ENCODE data around the gene PEPD.

Gene PEPD

GRCh38 chr19:33527125-33527524, 5.5 kb upstream of the PEPD start:
- H3K4me1 Mint-ChIP-seq (ENCODE audit: low read depth): peaks cover 4% of the 10 kb centered on the region
- no peak overlapping the region for H3K27ac Mint-ChIP-seq
- peaks cover 6% of the 10 kb centered on the region for H3K27me3 Mint-ChIP-seq
- H3K36me3 Mint-ChIP-seq: no peaks in the 10 kb centered on the region
- no peak overlapping the region for H3K4me3 Mint-ChIP-seq
- no peaks in the 10 kb centered on the region for H3K9me3 Mint-ChIP-seq (ENCODE audit: low read depth)

DNA sequence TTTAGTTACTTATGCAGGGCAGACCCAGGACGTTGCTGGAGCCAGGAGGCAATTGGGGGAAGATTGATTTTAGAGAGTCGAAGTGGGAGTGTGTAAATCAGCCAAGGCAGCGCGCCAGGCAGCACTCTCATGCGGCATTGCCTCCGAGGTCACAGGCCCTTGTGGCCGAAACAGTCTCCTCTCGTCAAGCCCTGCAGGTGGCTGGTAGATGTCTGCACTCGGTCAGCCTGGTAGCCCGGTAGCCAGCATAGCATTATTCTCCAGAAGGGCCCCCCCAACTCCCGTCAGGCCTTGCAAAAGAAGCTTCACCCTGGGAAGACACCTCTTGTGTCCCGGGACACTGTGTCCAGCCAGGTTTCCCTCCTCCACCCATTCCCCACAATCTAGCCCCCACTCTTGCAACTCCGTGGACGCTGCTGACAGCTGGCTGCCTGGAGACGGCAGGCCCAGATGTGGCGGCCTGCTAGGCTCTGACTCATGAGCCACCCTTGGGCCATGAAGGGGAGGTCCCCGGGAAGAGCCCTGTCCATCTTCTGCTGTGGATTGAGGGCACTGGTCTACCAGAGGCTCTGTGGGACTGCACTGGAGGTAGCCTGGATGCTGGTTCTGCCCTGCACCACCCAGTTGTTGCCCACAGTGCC, 2.6 kb upstream of the PEPD start:
- H3K36me3 Mint-ChIP-seq: no peaks in the 10 kb centered on the region
- H3K9me3 Mint-ChIP-seq (ENCODE audit: low read depth): no peaks in the 10 kb centered on the region
- no peak overlapping the region for H3K27ac Mint-ChIP-seq
- H3K4me1 Mint-ChIP-seq (ENCODE audit: low read depth): peaks cover 22% of the 10 kb centered on the region
- no peak overlapping the region for H3K4me3 Mint-ChIP-seq
- H3K27me3 Mint-ChIP-seq: no peaks in the 10 kb centered on the region

DNA sequence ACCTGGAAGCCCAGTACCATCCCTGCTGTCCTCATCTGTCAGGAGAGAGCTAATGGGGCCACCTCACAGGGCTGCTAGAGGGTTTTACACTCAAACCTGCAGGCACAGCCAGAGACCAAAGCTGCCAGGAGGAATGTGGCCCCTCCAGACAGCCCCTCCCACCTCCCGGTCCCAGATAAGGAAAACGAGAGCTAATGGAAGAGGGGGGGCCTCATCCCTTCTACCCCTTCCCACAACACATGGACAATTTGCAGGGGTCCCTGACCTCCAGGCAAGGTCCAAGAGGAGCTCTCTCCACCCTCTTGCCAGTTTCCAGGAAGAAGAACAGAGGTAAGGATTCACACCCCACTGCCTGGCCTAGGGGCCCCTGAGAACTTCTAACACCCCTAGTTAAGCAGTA, 1.6 kb upstream of the PEPD start:
- Mint-ChIP-seq H3K27me3 (no peaks in the 10 kb centered on the region), H3K27ac (no peak overlapping the region), H3K4me3 (no peak overlapping the region), H3K9me3 (ENCODE audit: low read depth) (no peaks in the 10 kb centered on the region), H3K4me1 (ENCODE audit: low read depth) (peaks cover 25% of the 10 kb centered on the region), H3K36me3 (no peaks in the 10 kb centered on the region)

GRCh38 chr19:33522371-33522662, 726 bp upstream of the PEPD start:
- Mint-ChIP-seq H3K4me1 (ENCODE audit: low read depth) (peaks cover 25% of the 10 kb centered on the region), H3K27ac (peak overlapping the region; percentile 88), H3K36me3 (no peaks in the 10 kb centered on the region), H3K27me3 (no peaks in the 10 kb centered on the region), H3K9me3 (ENCODE audit: low read depth) (no peaks in the 10 kb centered on the region), H3K4me3 (peak overlapping the region; percentile 90)

GRCh38 chr19:33520844-33521479, 629 bp downstream of the PEPD start:
- no peaks in the 10 kb centered on the region for H3K9me3 Mint-ChIP-seq (ENCODE audit: low read depth)
- no peaks in the 10 kb centered on the region for H3K27me3 Mint-ChIP-seq
- H3K27ac Mint-ChIP-seq: peak overlapping the region; percentile 72
- no peaks in the 10 kb centered on the region for H3K36me3 Mint-ChIP-seq
- peaks cover 29% of the 10 kb centered on the region for H3K4me1 Mint-ChIP-seq (ENCODE audit: low read depth)
- peak overlapping the region; percentile 90 for H3K4me3 Mint-ChIP-seq

GRCh38 chr19:33520048-33520643, 1.4 kb downstream of the PEPD start:
- no peaks in the 10 kb centered on the region for H3K27me3 Mint-ChIP-seq
- H3K27ac Mint-ChIP-seq: peak overlapping the region; percentile 72
- no peaks in the 10 kb centered on the region for H3K36me3 Mint-ChIP-seq
- peak overlapping the region; percentile 90 for H3K4me3 Mint-ChIP-seq
- H3K9me3 Mint-ChIP-seq (ENCODE audit: low read depth): no peaks in the 10 kb centered on the region
- peaks cover 33% of the 10 kb centered on the region for H3K4me1 Mint-ChIP-seq (ENCODE audit: low read depth)

DNA sequence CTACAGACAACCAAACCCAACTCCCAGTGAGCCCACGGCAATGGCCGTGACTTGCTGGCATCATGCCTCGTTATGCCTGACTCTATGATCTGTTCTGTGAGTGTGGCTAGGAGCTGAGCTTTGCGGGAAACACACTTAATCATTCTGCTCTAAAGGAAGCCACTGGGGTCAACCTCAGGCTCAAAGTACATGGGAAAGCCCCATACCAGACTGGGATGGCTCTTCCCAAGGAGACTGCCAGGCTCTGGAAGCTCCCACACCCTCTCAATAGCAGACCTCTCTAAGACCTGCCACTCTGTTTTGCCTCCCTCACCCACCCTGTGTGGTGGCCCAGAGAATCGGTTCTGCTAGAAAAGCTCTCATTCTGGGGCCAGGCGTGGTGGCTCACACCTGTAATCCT, 2.2 kb downstream of the PEPD start:
- Mint-ChIP-seq H3K4me3 (no peak overlapping the region), H3K36me3 (no peaks in the 10 kb centered on the region), H3K4me1 (ENCODE audit: low read depth) (peaks cover 36% of the 10 kb centered on the region), H3K9me3 (ENCODE audit: low read depth) (no peaks in the 10 kb centered on the region), H3K27ac (no peak overlapping the region), H3K27me3 (no peaks in the 10 kb centered on the region)

- no peaks in the 10 kb centered on the region for H3K36me3 Mint-ChIP-seq
- H3K27me3 Mint-ChIP-seq: no peaks in the 10 kb centered on the region
- H3K27ac Mint-ChIP-seq: no peak overlapping the region
- no peaks in the 10 kb centered on the region for H3K9me3 Mint-ChIP-seq (ENCODE audit: low read depth)
- no peak overlapping the region for H3K4me3 Mint-ChIP-seq
- H3K4me1 Mint-ChIP-seq (ENCODE audit: low read depth): peaks cover 36% of the 10 kb centered on the region
Measured at GRCh38 chr19:33518541-33518940, 3.0 kb downstream of the PEPD start.

DNA sequence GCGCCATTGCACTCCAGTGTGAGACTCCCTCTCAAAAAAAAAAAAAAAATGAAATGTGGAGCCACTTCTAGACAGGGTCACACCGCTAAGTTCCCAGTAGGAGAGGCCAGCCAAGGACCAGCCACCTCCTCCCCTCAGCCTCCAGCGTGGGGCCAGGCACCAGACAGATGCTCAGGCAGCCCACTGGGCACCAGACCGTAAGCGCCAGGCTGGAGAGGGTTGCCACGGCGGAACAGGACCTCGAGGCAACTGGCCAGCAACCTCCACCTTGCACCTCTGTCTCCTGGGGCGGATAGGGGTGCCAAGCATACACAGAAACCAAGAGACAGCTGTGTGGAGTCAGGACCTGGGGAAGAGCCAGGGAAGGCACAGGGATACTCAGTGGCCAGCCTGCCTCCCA, 3.7 kb downstream of the PEPD start:
- Mint-ChIP-seq H3K4me1 (ENCODE audit: low read depth) (peaks cover 36% of the 10 kb centered on the region), H3K4me3 (no peak overlapping the region), H3K36me3 (no peaks in the 10 kb centered on the region), H3K9me3 (ENCODE audit: low read depth) (no peaks in the 10 kb centered on the region), H3K27ac (no peak overlapping the region), H3K27me3 (no peaks in the 10 kb centered on the region)

DNA sequence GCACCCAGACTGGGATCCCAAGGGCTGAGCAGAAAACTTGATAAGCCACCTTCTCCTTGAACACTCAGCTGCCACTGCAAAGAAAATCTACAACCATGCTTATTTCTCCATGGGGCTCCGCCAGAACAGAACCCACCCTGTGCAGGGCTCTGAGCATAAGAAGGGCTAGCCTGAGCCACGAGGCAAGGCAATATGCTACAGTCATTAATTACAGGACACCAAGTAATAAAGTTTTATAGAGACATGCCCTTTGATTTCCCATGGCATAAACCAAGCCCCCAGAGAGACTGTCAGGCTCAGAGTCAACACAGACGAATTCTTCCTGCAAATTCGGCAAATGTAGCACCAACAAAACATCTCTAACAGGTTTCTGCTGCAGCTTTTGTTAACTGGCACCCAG, 5.7 kb downstream of the PEPD start:
- Mint-ChIP-seq H3K27ac (no peak overlapping the region), H3K9me3 (ENCODE audit: low read depth) (no peaks in the 10 kb centered on the region), H3K27me3 (no peaks in the 10 kb centered on the region), H3K4me1 (ENCODE audit: low read depth) (peaks cover 27% of the 10 kb centered on the region), H3K4me3 (no peak overlapping the region), H3K36me3 (no peaks in the 10 kb centered on the region)

GRCh38 chr19:33514885-33515551, 6.6 kb downstream of the PEPD start:
- H3K27me3 Mint-ChIP-seq: no peaks in the 10 kb centered on the region
- H3K4me1 Mint-ChIP-seq (ENCODE audit: low read depth): peaks cover 18% of the 10 kb centered on the region
- H3K27ac Mint-ChIP-seq: no peak overlapping the region
- H3K36me3 Mint-ChIP-seq: no peaks in the 10 kb centered on the region
- H3K9me3 Mint-ChIP-seq (ENCODE audit: low read depth): no peaks in the 10 kb centered on the region
- H3K4me3 Mint-ChIP-seq: no peak overlapping the region

DNA sequence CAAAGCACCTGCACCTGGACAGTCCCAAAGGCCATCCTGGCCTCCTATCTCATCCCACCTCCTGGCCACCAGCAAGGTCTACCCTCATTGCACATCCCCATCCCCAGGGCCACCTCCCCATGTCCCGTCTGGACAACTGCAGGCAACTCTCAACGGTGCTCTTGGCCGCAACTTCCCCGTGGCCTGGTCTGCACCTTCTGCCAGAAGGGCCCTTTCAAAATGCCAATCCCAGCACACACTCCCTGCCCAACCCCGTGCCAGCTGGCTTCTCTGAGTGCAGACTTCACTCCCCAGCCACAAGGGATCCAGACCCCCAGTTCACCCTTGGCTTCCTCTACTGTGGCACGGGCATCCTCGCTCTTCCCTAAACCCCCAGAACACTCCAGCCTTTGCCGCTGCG, 8.2 kb downstream of the PEPD start:
- Mint-ChIP-seq H3K4me3 (no peak overlapping the region), H3K4me1 (ENCODE audit: low read depth) (peaks cover 12% of the 10 kb centered on the region), H3K9me3 (ENCODE audit: low read depth) (no peaks in the 10 kb centered on the region), H3K27ac (no peak overlapping the region), H3K27me3 (no peaks in the 10 kb centered on the region), H3K36me3 (no peaks in the 10 kb centered on the region)

GRCh38 chr19:33512580-33513137, 8.9 kb downstream of the PEPD start:
- Mint-ChIP-seq H3K27ac (no peak overlapping the region), H3K4me1 (ENCODE audit: low read depth) (peaks cover 12% of the 10 kb centered on the region), H3K36me3 (no peaks in the 10 kb centered on the region), H3K4me3 (no peak overlapping the region), H3K27me3 (no peaks in the 10 kb centered on the region), H3K9me3 (ENCODE audit: low read depth) (no peaks in the 10 kb centered on the region)

DNA sequence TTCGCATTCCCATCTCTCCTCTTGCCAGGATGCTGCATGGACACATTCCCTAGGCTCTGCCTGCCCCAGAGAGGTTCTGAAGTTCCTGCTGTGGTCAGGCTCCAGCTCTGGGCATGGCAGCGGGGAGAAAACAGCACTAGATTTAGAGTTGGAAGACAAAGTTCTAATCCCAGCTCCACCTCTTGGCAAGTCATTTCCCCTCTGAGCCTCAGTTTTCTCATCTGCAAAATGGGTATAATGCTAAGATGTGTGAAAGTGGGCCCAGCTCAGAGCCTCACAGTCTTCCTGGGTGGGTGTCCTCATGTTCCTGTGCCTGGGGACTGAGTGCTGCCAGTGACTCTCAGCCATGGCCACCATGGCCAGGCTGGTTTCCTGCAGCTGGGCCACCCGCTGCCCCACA, 9.6 kb downstream of the PEPD start:
- H3K4me1 Mint-ChIP-seq (ENCODE audit: low read depth): peaks cover 12% of the 10 kb centered on the region
- H3K4me3 Mint-ChIP-seq: no peak overlapping the region
- no peaks in the 10 kb centered on the region for H3K9me3 Mint-ChIP-seq (ENCODE audit: low read depth)
- no peaks in the 10 kb centered on the region for H3K36me3 Mint-ChIP-seq
- no peak overlapping the region for H3K27ac Mint-ChIP-seq
- H3K27me3 Mint-ChIP-seq: no peaks in the 10 kb centered on the region

DNA sequence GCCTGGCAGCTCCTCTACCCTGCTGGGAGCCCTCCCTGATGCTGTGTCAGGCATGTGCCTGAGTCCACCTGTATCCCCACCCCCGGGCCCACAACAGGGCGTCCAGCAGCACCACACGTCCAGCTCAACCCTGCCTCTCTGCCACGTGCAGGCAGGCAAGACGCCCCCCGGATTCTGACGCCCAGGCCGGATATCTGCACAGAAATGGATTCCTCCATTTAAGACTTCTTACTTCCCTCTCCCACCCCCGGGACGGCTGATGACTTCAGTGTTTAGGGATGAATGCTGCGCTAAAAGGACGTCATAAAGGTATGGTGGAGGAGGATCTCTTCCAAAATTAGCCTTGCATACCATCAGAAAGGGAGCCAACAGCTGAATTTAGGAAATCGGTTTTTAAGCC, 10.2 kb downstream of the PEPD start:
- no peaks in the 10 kb centered on the region for H3K36me3 Mint-ChIP-seq
- peaks cover 10% of the 10 kb centered on the region for H3K4me1 Mint-ChIP-seq (ENCODE audit: low read depth)
- no peaks in the 10 kb centered on the region for H3K9me3 Mint-ChIP-seq (ENCODE audit: low read depth)
- H3K27ac Mint-ChIP-seq: no peak overlapping the region
- no peaks in the 10 kb centered on the region for H3K27me3 Mint-ChIP-seq
- no peak overlapping the region for H3K4me3 Mint-ChIP-seq
